Lower lobe of right lung (tissue), 2 donors: ENCODE data around the gene PCBP3. TPM values are rescaled to one million over a fixed set of nuclear protein-coding genes. Genes with fewer than 3 reads are reported as not detected.
"Not testable (repeated sequence)": the region's sequence is repeated elsewhere in the genome, so short reads cannot be mapped to it uniquely, and the experiment has no call there.

Experiments used
- ATAC-seq, 2 donors: fragments of 200-7000 bp; cut with Tn5 transposase; one replicate each; pipeline ENCODE4 v1.9.1; 2020 to 2022; ENCODE audit warnings: mild to moderate bottlenecking in 2 of 2, moderate library complexity in 2 of 2
- DNase-seq: peaks from one replicate; pipeline ENCODE4 v3.0.0-alpha.2; 2020
- H3K27ac ChIP-seq: fragments of 200-600 bp; one replicate; pipeline ENCODE4 v1.8.0; 2022
- H3K27me3 ChIP-seq: fragments of 200-600 bp; one replicate; pipeline ENCODE4 v1.8.0; 2022; ENCODE audit warnings: low read depth
- H3K36me3 ChIP-seq: fragments of 200-600 bp; one replicate; pipeline ENCODE4 v1.8.0; 2022; ENCODE audit warnings: mild to moderate bottlenecking
- H3K4me1 ChIP-seq: fragments of 200-600 bp; one replicate; pipeline ENCODE4 v1.8.0; 2022
- H3K4me3 ChIP-seq: fragments of 200-600 bp; one replicate; pipeline ENCODE4 v1.8.0; 2022; ENCODE audit warnings: mild to moderate bottlenecking
- H3K9me3 ChIP-seq: fragments of 200-600 bp; one replicate; pipeline ENCODE4 v1.8.0; 2022
- intact Hi-C: fragments of 100-400 bp; cut with DNase I; formaldehyde crosslinking; loops from one replicate; pipeline ENCODE4 v1.11.0; 2022
- total RNA-seq: library from RNA; stranded (reverse); fragmentation: NEBNext Ultra II Directional; extraction: Animal tissue kit (Norgen Biotek cat#: 25700); gene quantifications from one replicate; pipeline ENCODE4 v1.2.1, GENCODE V29; 2021
- TF ChIP-seq, protein P1 (sequence below): fragments of 200-600 bp; IDR thresholded peaks from one replicate; pipeline ENCODE4 v1.8.0; 2022; ENCODE audit warnings: antibody characterized with exemption, mild to moderate bottlenecking
- donor health status: DM: no; HTN: yes; CAD: no; lungs with severe emphysema.

PCBP3 gene
- total RNA-seq, 1 donor from 2014 or later: 4.5 TPM

GRCh38 chr21:45611939-45612664 is 31.4 kb upstream of the PCBP3 start:
- TF ChIP-seq, protein P1, sequence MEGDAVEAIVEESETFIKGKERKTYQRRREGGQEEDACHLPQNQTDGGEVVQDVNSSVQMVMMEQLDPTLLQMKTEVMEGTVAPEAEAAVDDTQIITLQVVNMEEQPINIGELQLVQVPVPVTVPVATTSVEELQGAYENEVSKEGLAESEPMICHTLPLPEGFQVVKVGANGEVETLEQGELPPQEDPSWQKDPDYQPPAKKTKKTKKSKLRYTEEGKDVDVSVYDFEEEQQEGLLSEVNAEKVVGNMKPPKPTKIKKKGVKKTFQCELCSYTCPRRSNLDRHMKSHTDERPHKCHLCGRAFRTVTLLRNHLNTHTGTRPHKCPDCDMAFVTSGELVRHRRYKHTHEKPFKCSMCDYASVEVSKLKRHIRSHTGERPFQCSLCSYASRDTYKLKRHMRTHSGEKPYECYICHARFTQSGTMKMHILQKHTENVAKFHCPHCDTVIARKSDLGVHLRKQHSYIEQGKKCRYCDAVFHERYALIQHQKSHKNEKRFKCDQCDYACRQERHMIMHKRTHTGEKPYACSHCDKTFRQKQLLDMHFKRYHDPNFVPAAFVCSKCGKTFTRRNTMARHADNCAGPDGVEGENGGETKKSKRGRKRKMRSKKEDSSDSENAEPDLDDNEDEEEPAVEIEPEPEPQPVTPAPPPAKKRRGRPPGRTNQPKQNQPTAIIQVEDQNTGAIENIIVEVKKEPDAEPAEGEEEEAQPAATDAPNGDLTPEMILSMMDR: no peak
- no peaks in the 10 kb centered on the region for H3K36me3 ChIP-seq
- no peaks in the 10 kb centered on the region for H3K4me1 ChIP-seq
- ATAC-seq (no peak), DNase-seq (no peak)
- no peak overlapping the region for H3K27ac ChIP-seq
- intact Hi-C loops: no loop called here
- H3K27me3 ChIP-seq: peaks cover 37% of the 10 kb centered on the region
- no peak overlapping the region for H3K4me3 ChIP-seq
- H3K9me3 ChIP-seq: no peaks in the 10 kb centered on the region

- H3K36me3 ChIP-seq, H3K27ac ChIP-seq, H3K4me3 ChIP-seq, ATAC-seq, H3K9me3 ChIP-seq, intact Hi-C loops, H3K4me1 ChIP-seq, DNase-seq: not testable (repeated sequence)
- peaks cover 37% of the 10 kb centered on the region for H3K27me3 ChIP-seq
These were observed 30.9 kb upstream of the PCBP3 start for GRCh38 chr21:45612665-45613019.

DNA sequence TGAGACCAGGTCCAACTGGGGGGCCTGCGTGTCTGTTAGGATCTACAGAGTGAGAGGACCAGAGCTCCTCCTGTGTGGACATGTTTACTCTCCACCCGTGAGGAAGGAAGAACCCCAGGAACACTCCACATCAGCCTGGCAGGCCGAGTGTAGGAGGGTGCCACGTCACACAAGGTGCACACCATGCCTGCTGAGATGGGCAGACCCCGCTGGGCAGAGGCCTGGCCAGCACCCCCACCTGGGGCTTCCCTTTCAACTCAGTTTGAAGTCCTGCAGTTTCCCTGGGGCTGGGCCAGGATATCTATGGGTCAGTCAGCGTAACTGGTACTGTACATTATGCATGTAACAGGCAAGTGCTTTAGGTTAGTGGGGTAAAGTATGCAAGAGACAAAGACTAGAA is 30.1 kb upstream of the PCBP3 start:
- Histone ChIP-seq H3K9me3 (no peaks in the 10 kb centered on the region), H3K27me3 (peaks cover 37% of the 10 kb centered on the region), H3K36me3 (no peaks in the 10 kb centered on the region), H3K4me1 (no peaks in the 10 kb centered on the region), H3K4me3 (no peak overlapping the region), H3K27ac (no peak overlapping the region)
- TF ChIP-seq, protein P1: no peak
- intact Hi-C loops: no loop called here
- ATAC-seq: no peak
- no peak for DNase-seq

DNA sequence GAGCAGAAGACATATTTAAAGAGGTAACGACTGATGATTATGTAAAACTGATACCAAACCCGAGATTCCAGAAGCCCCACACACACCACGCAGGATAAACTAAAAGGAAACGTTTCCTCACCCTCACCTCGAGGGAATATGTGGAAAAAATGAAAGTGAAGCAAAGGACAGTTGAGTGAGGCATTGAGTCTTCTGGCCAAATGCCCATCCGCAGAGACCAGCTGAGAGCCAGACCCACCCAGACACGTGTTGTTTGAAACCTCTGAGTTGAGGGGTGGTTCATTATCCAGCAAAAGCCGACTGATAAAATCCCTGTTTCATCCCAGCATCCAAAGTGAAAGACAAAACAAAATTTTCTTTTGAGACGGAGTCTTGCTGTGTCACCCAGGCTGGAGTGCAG is 29.6 kb upstream of the PCBP3 start:
- Histone ChIP-seq H3K9me3 (no peaks in the 10 kb centered on the region), H3K4me3 (no peak overlapping the region), H3K36me3 (no peaks in the 10 kb centered on the region), H3K4me1 (no peaks in the 10 kb centered on the region), H3K27me3 (peaks cover 37% of the 10 kb centered on the region), H3K27ac (no peak overlapping the region)
- TF ChIP-seq, protein P1: no peak
- ATAC-seq (no peak), DNase-seq (no peak)
- intact Hi-C loops: no loop called here

DNA sequence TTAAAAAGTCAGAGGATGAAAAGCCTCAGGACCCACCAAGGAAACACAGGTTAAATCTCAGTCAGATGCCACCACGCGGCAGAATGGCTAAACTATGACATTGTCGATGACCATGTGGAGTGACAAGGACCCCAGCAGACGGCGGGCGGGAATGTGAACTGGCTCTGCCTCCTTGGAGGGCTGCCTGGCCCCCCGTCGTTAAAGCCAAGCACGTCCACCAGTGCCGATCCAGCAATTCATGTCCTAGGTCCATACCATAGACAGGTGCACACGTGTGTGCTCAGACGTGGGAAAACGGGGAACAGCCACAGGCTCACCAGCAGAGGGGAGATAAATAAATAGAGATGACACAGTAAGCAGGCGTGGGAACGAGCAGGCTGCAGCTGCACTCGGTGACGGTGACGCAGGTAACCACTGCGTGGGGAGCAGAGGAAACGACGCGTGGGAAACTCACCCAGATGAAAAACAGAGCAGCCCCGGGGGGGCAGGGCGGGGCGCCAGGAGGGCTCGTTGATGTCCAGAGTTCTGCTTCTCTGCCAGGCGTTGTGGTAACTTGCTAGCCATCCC is 28.3 kb upstream of the PCBP3 start:
- Histone ChIP-seq H3K27ac (no peak overlapping the region), H3K4me3 (no peak overlapping the region), H3K36me3 (no peaks in the 10 kb centered on the region), H3K9me3 (no peaks in the 10 kb centered on the region), H3K27me3 (peaks cover 32% of the 10 kb centered on the region), H3K4me1 (no peaks in the 10 kb centered on the region)
- DNase-seq: no peak
- intact Hi-C loops: no loop called here
- peak in 1 of 2 donors; percentile 45 for ATAC-seq
- TF ChIP-seq, protein P1: no peak
